NCI-H524 (cell line): ENCODE measurements around the gene GRAP.
"Not testable (repeated sequence)": the region's sequence is repeated elsewhere in the genome, so short reads cannot be mapped to it uniquely, and the experiment has no call there.

Experiments used
- DNase-seq, 2 experiments: peaks; one replicate each; lab custom pipeline; 2025; lab: John Stamatoyannopoulos, UW

Gene GRAP

DNA sequence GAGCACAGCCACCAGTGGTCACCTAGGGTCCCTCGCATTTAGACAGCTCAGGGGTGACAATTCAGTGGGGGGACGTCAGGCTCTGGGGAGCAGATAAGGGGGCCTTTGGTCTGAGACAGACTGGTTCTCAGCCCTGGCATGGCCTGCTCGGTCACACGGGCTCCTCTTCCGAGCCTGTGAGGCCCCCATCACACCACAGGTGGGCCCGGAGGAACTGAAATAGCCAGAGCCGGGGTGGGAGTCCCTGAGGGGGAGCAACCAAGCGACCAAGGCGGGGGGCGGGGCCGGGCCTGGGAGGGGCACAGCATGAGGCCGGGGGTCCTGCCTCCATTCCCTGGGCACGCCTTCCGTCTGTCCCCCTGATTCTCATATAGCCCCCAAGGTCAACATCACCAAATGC, 4.4 kb downstream of the GRAP start:
- DNase-seq, result not testable (repeated sequence)

- DNase-seq, result not testable (repeated sequence)
Measured at GRCh38 chr17:19041871-19042270, 4.9 kb downstream of the GRAP start.

DNA sequence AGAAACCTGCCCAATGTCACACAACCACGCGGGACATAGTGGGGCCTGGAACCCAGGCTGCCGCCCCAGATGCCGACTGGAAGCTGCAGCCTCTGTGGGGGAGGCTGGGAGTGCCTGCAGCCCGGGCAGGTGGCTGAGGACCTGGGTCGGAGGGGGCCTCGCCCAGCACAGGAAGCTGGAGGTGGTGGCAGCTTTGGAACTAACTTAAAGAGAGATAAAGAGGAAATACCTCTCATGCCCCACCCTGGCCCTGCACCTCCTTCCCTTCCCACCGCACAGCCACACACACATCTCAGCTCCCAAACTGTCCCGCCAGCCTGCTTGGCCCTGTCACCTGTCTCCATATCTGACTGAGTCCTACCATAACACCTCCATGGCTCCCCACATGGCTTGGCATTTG, 6.4 kb downstream of the GRAP start:
- DNase-seq, result not testable (repeated sequence)

DNA sequence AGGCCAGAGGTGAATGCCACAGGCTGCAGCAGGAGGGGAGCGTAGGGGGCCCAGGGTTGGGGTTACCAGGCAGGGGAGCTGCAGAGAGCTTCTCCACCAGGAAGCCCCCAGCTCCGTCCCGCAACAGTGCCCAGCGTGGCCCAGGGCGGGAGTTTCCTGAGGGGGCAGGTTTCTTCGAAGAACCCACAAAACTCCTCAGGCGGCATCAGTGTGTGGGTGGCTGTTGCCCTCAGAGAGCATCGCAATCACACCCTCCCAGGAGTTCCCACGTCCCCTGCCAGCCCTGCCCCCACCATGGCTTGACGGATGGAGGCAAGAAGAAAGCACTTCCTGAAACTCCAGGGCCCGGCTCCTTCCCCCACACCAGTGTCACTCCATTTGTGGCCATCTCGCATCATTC, 8.0 kb downstream of the GRAP start:
- DNase-seq, result not testable (repeated sequence)

DNA sequence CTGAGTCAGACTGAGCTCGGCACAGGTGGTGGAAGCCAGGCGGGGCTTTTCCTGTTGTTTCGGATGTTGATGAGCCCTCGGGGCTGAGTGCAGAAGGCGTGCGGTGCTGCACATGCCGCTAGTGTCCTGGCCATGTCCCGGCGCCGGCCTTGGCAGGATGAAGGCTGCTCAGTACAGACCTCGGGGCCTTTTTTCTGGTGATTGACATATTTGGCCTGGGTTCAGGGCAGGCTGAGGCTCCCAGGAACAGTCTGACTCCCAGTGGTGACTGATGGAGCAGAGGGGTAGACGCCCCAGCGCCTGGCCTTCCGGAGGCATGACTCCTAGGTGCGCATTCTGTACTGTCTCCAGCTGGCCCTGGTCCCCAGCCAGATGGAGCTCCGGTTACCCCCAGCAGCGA, 8.8 kb downstream of the GRAP start:
- not testable (repeated sequence) for DNase-seq

- DNase-seq, result not testable (repeated sequence)
Measured at GRCh38 chr17:19037547-19037946, 9.2 kb downstream of the GRAP start.

GRCh38 chr17:19036186-19036585, 10.6 kb downstream of the GRAP start:
- DNase-seq, result not testable (repeated sequence)

DNA sequence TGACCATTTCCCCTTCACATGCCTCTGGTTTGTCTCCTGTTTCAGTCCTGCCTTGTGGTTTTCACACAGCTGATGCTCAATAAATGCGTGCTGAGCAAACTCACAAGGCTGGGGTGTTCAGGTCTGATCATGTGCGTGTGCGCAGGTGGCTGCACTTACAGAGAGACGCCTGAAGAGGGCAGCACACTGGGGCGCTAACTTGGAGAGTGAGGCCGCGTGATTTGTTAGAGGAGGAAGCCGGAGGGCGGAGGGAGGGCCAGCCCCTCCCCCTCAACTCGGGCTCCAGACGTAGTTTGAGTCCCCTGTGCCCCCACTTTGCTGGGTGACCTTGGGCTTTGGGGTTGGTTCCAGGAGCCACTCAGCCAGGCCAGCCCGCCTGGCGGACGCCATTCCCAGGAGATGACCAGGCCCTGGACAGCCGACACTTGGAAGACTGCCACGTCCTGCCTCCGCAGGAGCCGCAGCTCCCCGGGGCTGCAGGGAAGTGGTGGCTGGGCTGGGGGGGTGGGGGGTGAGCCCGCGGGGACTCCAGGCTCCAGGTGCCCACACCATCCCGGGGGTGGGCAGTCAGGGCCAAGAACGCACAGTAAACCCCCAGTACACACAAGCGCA, 14.3 kb downstream of the GRAP start:
- DNase-seq, result not testable (repeated sequence)

- not testable (repeated sequence) for DNase-seq
Measured at GRCh38 chr17:19031729-19032128, 15.0 kb downstream of the GRAP start.

GRCh38 chr17:19030771-19031449, 15.8 kb downstream of the GRAP start:
- not testable (repeated sequence) for DNase-seq

DNA sequence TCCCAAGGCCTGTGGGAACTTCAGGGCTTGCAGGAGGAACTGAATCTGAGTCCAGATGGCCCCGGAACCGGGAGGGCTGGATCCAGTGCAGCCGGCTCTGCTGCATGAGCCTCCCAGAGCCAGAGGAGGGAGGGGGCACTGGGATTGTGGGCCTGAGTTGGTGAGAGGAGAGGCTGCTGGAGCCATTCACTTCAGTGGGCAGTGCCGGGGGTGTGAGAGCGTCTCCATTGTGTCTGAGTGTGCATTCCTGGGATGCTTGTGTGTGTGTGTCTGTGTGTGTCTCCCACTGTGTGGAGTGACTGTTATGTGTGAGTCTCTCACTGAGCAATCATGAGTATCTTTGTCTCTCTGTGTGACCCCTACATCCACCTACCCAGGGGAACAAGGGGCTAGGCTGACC, 17.0 kb downstream of the GRAP start:
- not testable (repeated sequence) for DNase-seq

GRCh38 chr17:19028671-19029070, 18.1 kb downstream of the GRAP start:
- not testable (repeated sequence) for DNase-seq

DNA sequence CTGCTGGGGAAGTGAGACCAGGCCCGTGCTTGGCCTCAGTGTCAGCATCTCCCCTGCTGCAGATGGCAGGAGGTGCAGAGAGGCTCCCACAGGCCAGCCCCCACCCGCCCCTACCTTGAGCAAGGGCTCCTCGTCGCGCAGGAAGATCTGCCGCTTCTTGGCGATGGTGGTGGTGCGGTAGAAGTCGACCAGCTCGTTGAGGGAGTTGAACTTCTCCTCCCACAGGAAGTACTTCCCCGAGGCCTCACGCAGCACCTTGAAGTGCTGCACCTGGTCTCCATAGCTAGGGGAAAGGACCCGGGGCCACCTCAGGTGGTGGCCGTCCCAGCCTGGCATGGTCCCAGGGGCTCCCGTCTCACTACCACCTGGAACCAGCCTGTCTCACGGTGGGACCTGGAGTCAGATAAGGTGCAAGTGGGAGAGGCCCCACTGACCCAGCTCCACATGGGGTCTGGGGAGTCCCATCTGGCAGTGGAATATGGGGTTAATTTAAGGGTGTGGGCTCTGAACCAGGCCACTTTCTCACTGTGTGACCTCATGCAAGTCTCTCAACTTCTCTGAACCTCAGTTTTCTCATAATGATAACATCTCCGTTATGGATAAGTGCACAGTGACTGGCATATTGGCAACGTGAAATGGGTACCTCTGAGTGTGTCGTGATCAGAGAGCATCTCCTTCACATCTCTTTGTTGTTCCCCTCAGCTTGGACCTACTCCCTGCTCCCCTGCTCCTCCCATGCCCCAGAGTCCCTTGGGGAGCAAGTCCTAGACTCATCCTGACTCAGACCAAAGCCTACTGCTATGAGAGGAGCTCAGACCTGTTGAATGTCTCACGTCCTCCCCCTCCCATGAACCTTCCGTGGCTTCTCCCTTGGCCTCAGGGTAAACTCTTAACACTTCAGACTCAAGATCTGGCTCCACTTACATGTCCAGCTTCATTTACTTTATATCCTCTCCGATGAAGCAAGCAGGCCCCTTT, 22.4 kb downstream of the GRAP start:
- DNase-seq, result no peak

DNA sequence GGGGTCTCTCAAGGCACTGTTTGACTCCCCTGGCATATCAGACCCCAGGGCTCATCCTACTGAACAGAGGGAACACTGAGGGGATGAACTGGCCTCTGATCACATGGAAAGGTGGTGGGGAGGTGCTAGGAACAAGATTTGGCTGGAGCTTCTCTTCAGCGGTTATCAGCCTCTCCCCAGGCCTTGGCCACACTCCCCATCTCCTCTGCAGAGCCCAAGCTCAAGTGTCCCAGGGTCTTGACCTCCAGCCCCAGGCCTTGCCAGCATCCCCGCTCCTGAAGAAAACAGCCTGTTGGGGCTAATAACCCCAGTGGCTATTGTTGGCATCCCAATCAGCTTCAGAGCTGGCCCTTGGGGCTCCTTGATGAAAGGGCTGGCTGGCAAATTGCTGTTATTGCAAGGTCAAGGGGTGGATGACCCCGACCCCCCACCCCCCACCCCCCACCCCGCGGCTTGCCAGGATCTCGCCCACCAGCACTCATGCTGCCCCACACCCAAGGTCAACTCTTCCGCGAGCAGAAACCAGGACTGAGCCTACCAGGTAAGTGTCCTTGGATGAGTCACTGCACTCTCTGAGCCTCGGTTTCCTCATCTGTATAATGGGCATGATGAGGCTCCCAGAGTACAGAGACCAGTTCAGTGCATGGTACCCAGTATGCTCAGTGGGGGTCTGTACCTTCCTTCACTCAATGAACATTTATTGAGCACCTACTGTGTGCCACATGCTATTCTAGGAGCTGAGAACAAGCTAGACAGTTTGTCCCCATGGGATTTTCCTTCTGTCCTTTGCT, 23.4 kb downstream of the GRAP start:
- DNase-seq, result no peak

GRCh38 chr17:19022747-19023146, 24.0 kb downstream of the GRAP start:
- DNase-seq, result no peak

DNA sequence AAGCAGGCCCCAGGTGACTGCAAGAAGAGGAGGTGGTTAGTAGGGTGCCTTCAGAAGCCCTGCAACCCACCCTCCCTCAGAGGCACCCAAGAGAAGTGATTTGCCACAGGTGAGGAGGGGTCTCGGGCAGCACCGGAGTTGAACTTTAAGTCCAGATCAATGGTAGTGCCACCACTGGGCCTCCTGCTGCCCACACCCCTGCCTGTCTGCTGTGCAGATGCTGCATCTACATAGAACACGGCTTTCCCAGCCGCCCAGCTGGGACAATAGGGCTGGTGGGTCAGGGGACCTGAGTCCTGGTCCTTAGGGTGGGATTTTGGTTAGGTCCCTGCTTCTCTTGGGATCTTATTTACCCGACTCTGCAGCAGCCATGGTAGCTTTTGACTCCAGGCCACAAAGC, 24.6 kb downstream of the GRAP start:
- DNase-seq, result no peak

DNA sequence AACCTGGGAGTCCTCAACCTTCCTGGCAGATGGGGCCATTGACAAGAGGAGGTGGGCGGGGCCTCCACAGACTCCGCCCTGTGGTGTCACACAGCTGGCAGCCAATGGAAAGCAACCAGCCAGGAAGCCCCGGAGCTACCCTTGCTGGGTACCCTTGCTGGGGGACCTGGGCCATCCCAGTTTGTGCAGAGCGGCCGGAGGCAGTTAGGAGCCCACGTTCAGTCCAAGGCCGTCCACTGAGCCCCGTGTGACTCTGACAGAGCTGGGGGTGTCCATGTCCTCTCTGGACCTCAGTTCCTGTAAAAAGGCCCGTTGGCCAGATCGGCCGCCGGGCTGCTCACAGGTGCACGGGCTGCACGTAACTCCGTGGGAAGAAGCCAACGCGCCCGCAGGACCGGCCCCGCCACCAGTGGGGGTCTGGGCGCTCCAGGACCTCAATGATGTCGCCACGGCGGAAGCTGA, 25.1 kb downstream of the GRAP start:
- no peak for DNase-seq

- not testable (repeated sequence) for DNase-seq
Measured at GRCh38 chr17:19021011-19021621, 25.6 kb downstream of the GRAP start.

GRCh38 chr17:19020016-19020415, 26.7 kb downstream of the GRAP start:
- DNase-seq, result no peak

DNA sequence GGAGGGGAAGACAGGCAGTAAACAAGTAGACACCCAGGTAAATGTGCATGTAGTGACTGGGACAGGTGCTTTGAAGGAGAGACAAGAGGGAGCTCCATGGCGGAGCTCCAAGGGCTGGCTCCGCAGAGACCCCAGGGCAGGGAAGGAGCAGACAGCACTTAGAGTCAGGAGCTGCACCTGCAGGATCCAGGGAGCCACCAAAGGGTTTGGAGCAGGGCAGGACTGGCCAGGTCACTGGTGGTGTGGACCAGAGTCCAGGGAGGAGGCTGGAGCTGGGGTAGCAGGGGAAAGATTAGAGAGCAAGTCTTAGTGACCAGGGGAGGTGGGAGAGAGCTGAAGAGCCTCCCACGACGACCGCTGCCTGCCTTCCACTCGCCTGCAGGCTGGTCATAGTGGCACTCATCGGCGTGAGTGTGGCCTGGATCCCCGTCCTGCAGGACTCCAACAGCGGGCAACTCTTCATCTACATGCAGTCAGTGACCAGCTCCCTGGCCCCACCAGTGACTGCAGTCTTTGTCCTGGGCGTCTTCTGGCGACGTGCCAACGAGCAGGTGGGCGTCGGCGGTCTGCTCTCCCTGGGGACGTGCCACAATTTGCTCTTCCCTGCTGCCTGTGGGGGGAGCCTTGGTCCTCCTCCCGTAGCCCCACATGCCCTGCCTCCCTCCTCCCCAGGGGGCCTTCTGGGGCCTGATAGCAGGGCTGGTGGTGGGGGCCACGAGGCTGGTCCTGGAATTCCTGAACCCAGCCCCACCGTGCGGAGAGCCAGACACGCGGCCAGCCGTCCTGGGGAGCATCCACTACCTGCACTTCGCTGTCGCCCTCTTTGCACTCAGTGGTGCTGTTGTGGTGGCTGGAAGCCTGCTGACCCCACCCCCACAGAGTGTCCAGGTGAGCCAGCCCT, 27.5 kb downstream of the GRAP start:
- DNase-seq, result peak; percentile 68 to 88
